Esophagus muscularis mucosa (tissue), 4 donors: Measurements from ENCODE around the gene RBM20. TPM values are rescaled to one million over a fixed set of nuclear protein-coding genes. Genes with fewer than 3 reads are reported as not detected.

Source experiments
- DNase-seq: peaks from one replicate; pipeline ENCODE4 v3.0.0-alpha.2; 2017; ENCODE audit errors: extremely low spot score
- H3K27ac ChIP-seq, 4 donors: fragments of 200-600 bp; sonication (generic); replicated peaks in 1 of 4; 1 replicate in 3 of 4; 2 replicates in 1 of 4; pipeline ENCODE4 v1.5.1; 2016 to 2019; ENCODE audit warnings: mild to moderate bottlenecking in 1 of 4
- H3K27me3 ChIP-seq, 4 donors: fragments of 200-600 bp; sonication (generic); one replicate each; pipeline versions ENCODE4 v1.5.1 to v1.6.0; 2016 to 2019
- H3K36me3 ChIP-seq, 4 donors: fragments of 200-600 bp; sonication (generic); one replicate each; pipeline ENCODE4 v1.5.1; 2016 to 2019
- H3K4me1 ChIP-seq, 4 donors: fragments of 200-600 bp; sonication (generic); one replicate each; pipeline ENCODE4 v1.5.1; 2016 to 2019
- H3K4me3 ChIP-seq, 4 donors: fragments of 200-600 bp; sonication (generic); 1 replicate in 2 of 4; 2 replicates in 2 of 4; pipeline ENCODE4 v1.5.1; 2016 to 2019; ENCODE audit warnings: mild to moderate bottlenecking in 4 of 4, moderate library complexity in 1 of 4
- H3K9me3 ChIP-seq, 4 donors: fragments of 200-600 bp; sonication (generic); 1 replicate in 3 of 4; 2 replicates in 1 of 4; pipeline ENCODE4 v1.5.1; 2016 to 2019
- CTCF ChIP-seq, 3 experiments: fragments of 200-600 bp in 2 of 3; fragments of 450-650 bp in 1 of 3; sonication (generic) in 2 of 3; IDR thresholded peaks; one replicate each; pipeline ENCODE4 v1.5.1; 2017 to 2019; ENCODE audit warnings: antibody characterized with exemption in 3 of 3, mild to moderate bottlenecking in 2 of 3, moderate library complexity in 1 of 3
- EP300 ChIP-seq: sonication (generic); formaldehyde crosslinking; IDR thresholded peaks from one replicate; pipeline ENCODE4 v1.6.1; 2017; ENCODE audit warnings: antibody characterized with exemption
- POLR2A ChIP-seq: fragments of 450-650 bp; IDR thresholded peaks from one replicate; pipeline ENCODE4 v1.6.1; 2017; ENCODE audit warnings: antibody characterized with exemption, moderate library complexity, mild to moderate bottlenecking, low read depth
- POLR2AphosphoS5 ChIP-seq, 2 donors: sonication (generic); formaldehyde crosslinking; IDR thresholded peaks; one replicate each; pipeline ENCODE4 v1.6.1; 2017; ENCODE audit warnings: antibody characterized with exemption in 2 of 2
- WGBS: methylation state at CpG from one replicate; pipeline ENCODE4 v1.1.5; 2018; 5-methylcytosine and 5-hydroxymethylcytosine counted together
- intact Hi-C: fragments of 100-400 bp; cut with DNase I; formaldehyde crosslinking; loops from one replicate; pipeline ENCODE4 v1.15.1; 2023
- total RNA-seq, 4 donors: library from RNA; depleted of rRNA; stranded (reverse); fragments of >200 nt; gene quantifications; one replicate each; pipeline versions ENCODE4 v1.1.0 to v1.2.1, GENCODE V29; 2016

Gene RBM20
- total RNA-seq, 4 donors from 2014 or later = 5.3 to 7.7 (median 5.8) TPM

- intact Hi-C loops = loop anchor here (10.0 kb wide), 1 partner anchor 62 kb away; no protein-coding TSS in a partner anchor
- DNase-seq = no peak
- no peaks in the 10 kb centered on the region for H3K9me3 ChIP-seq
- H3K27me3 ChIP-seq = no peaks in the 10 kb centered on the region
- peaks cover 6 to 56% (median 14%) of the 10 kb centered on the region in 4 donors for H3K4me1 ChIP-seq
- TF ChIP-seq POLR2A (no peak), EP300 (no peak), POLR2AphosphoS5 (IDR thresholded peaks at IDR 0.05) (no peak)
- no peak overlapping the region for H3K4me3 ChIP-seq
- WGBS = 92% methylated on average over 6 of the region's 6 CpGs
- no peak overlapping the region for H3K27ac ChIP-seq
- no peaks in the 10 kb centered on the region for H3K36me3 ChIP-seq
Observed at GRCh38 chr10:110742801-110743200, 98.7 kb downstream of the RBM20 start.

GRCh38 chr10:110744782-110745181 lies 100.6 kb downstream of the RBM20 start:
- no peaks in the 10 kb centered on the region for H3K27me3 ChIP-seq
- WGBS = 74% methylated on average over 4 of the region's 5 CpGs
- no peak overlapping the region for H3K4me3 ChIP-seq
- no peak for DNase-seq
- TF ChIP-seq POLR2A = no peak
- no peak for TF ChIP-seq POLR2AphosphoS5 (IDR thresholded peaks at IDR 0.05)
- TF ChIP-seq CTCF (IDR thresholded peaks at IDR 0.05) = no peak
- no peak for TF ChIP-seq EP300
- H3K4me1 ChIP-seq = peaks cover 6 to 42% (median 14%) of the 10 kb centered on the region in 4 donors
- H3K27ac ChIP-seq = no peak overlapping the region
- no peaks in the 10 kb centered on the region for H3K36me3 ChIP-seq
- H3K9me3 ChIP-seq = peaks cover 0 to 8% (median 3%) of the 10 kb centered on the region in 4 donors
- intact Hi-C loops = loop anchor here (2.0 to 10.0 kb wide), 2 partner anchors 60 to 152 kb away; no protein-coding TSS in a partner anchor

- DNase-seq = no peak
- TF ChIP-seq CTCF (IDR thresholded peaks at IDR 0.05) = peak; percentile 77 to 83 (median 79)
- peak in 1 of 2 donors; percentile 32 for TF ChIP-seq POLR2AphosphoS5 (IDR thresholded peaks at IDR 0.05)
- TF ChIP-seq POLR2A = no peak
- TF ChIP-seq EP300 = no peak
- Histone ChIP-seq H3K27me3 (no peaks in the 10 kb centered on the region), H3K9me3 (peaks cover 0 to 8% (median 3%) of the 10 kb centered on the region in 4 donors), H3K27ac (no peak overlapping the region), H3K4me3 (no peak overlapping the region), H3K4me1 (peaks cover 6 to 39% (median 14%) of the 10 kb centered on the region in 4 donors), H3K36me3 (no peaks in the 10 kb centered on the region)
- 12% methylated on average over 2 of the region's 4 CpGs for WGBS
- intact Hi-C loops = loop anchor here (10.0 kb wide), 1 partner anchor 58 kb away; no protein-coding TSS in a partner anchor
Observed at GRCh38 chr10:110746254-110746826, 102.2 kb downstream of the RBM20 start.

GRCh38 chr10:110746969-110747608 lies 103.0 kb downstream of the RBM20 start:
- Histone ChIP-seq H3K4me3 (no peak overlapping the region), H3K4me1 (peaks cover 6 to 34% (median 14%) of the 10 kb centered on the region in 4 donors), H3K27ac (peak overlapping the region in 1 of 4 donors; percentile 32), H3K9me3 (peaks cover 0 to 8% (median 3%) of the 10 kb centered on the region in 4 donors), H3K27me3 (no peaks in the 10 kb centered on the region), H3K36me3 (no peaks in the 10 kb centered on the region)
- TF ChIP-seq POLR2AphosphoS5 (IDR thresholded peaks at IDR 0.05) (no peak), CTCF (IDR thresholded peaks at IDR 0.05) (no peak), EP300 (no peak), POLR2A (no peak)
- DNase-seq = no peak
- intact Hi-C loops = loop anchor here (10.0 kb wide), 1 partner anchor 58 kb away; no protein-coding TSS in a partner anchor
- WGBS = 19% methylated on average over 1 of the region's 1 CpG
